IMR-90 (cell line): ENCODE results near the gene BLOC1S6. TPM values are rescaled to one million over a fixed set of nuclear protein-coding genes. Genes with fewer than 3 reads are reported as not detected.

ENCODE experiments used
- ATAC-seq: fragments of 200-7000 bp; cut with Tn5 transposase; 2 replicates; pipeline ENCODE4 v1.9.1; 2020; ENCODE audit warnings: low read depth, mild to moderate bottlenecking, moderate library complexity
- BruUV-seq: library from RNA; stranded (reverse); fragments of 400-500 nt; replicated peaks from 2 replicates; lab custom pipeline; 2021; lab: Mats Ljungman, UMichigan
- CTCF ChIA-PET: fragments of 300-600 bp; formaldehyde crosslinking; extraction: SDS; loops from one replicate; lab custom pipeline; 2021; ENCODE audit warnings: antibody characterized with exemption; lab: Yijun Ruan, JAX
- POLR2A ChIA-PET: fragments of 300-600 bp; sonication (Branson Sonifier 250); formaldehyde crosslinking; loops from one replicate; lab custom pipeline; 2022; ENCODE audit warnings: antibody characterized with exemption; ENCODE audit not compliant: unreplicated experiment; lab: Charles Lee
- DNase-seq: peaks from one replicate; pipeline ENCODE4 v3.0.0; 2013
- H2AFZ ChIP-seq: replicated peaks from 2 replicates; pipeline ENCODE3; 2013; ENCODE audit warnings: low read length, mild to moderate bottlenecking; ENCODE audit not compliant: poor library complexity
- H2AK5ac ChIP-seq: 2 replicates; pipeline ENCODE4 v1.6.1; 2013; ENCODE audit warnings: low read depth, low read length, inconsistent platforms
- H2AK9ac ChIP-seq: replicated peaks from 2 replicates; pipeline ENCODE3; 2013; ENCODE audit warnings: mild to moderate bottlenecking, low read depth, low read length, moderate library complexity; ENCODE audit not compliant: poor library complexity
- H2BK120ac ChIP-seq: 2 replicates; pipeline ENCODE4 v1.6.1; 2013; ENCODE audit warnings: low read depth, low read length, inconsistent platforms
- H2BK15ac ChIP-seq: 3 replicates; pipeline ENCODE4 v1.6.1; 2013; ENCODE audit warnings: low read depth, low read length, inconsistent platforms
- H2BK20ac ChIP-seq: 2 replicates; pipeline ENCODE4 v1.6.1; 2013; ENCODE audit warnings: low read depth, mild to moderate bottlenecking, inconsistent platforms, low read length, moderate library complexity
- H2BK5ac ChIP-seq: 2 replicates; pipeline ENCODE4 v1.6.1; 2013; ENCODE audit warnings: mild to moderate bottlenecking, low read depth, low read length, inconsistent platforms; ENCODE audit not compliant: poor library complexity, severe bottlenecking
- H3K14ac ChIP-seq: replicated peaks from 2 replicates; pipeline ENCODE4 v1.6.1; 2013; ENCODE audit warnings: low read depth, low read length, inconsistent platforms
- H3K18ac ChIP-seq: 2 replicates; pipeline ENCODE4 v1.6.1; 2013; ENCODE audit warnings: low read depth, low read length, control low read depth
- H3K23ac ChIP-seq: 2 replicates; pipeline ENCODE4 v1.6.1; 2013; ENCODE audit warnings: low read depth, low read length, inconsistent platforms
- H3K27ac ChIP-seq: 2 replicates; pipeline ENCODE4 v1.5.1; 2013; ENCODE audit warnings: mild to moderate bottlenecking, control low read depth, low read length; ENCODE audit not compliant: insufficient read depth
- H3K27me3 ChIP-seq: 2 replicates; pipeline ENCODE4 v1.6.1; 2013; ENCODE audit warnings: low read length; ENCODE audit not compliant: control insufficient read depth, insufficient read depth
- H3K36me3 ChIP-seq: 2 replicates; pipeline ENCODE4 v1.6.1; 2013; ENCODE audit warnings: low read length, mixed read lengths; ENCODE audit not compliant: control insufficient read depth, insufficient read depth
- H3K4ac ChIP-seq: 2 replicates; pipeline ENCODE4 v1.6.1; 2013; ENCODE audit warnings: low read depth, low read length, inconsistent platforms
- H3K4me1 ChIP-seq: 2 replicates; pipeline ENCODE4 v1.6.1; 2013; ENCODE audit warnings: low read length, mixed read lengths; ENCODE audit not compliant: control insufficient read depth, insufficient read depth
- H3K4me2 ChIP-seq: 2 replicates; pipeline ENCODE4 v1.6.1; 2013; ENCODE audit warnings: low read depth, mild to moderate bottlenecking, control low read depth, low read length, moderate library complexity
- H3K4me3 ChIP-seq: 2 replicates; pipeline ENCODE4 v1.5.1; 2013; ENCODE audit warnings: low read depth, mild to moderate bottlenecking, control low read depth, low read length, moderate library complexity; ENCODE audit not compliant: insufficient read depth
- H3K56ac ChIP-seq: 2 replicates; pipeline ENCODE4 v1.6.1; 2013; ENCODE audit warnings: low read length, inconsistent platforms; ENCODE audit not compliant: insufficient read depth; ENCODE audit errors: extremely low read depth
- H3K79me1 ChIP-seq, 2 experiments: 2 replicates each; pipeline ENCODE4 v1.6.1; 2013; ENCODE audit warnings: low read length in 2 of 2, inconsistent platforms in 1 of 2, low read depth in 1 of 2
- H3K9ac ChIP-seq: 2 replicates; pipeline ENCODE4 v1.6.1; 2013; ENCODE audit warnings: low read depth, low read length, control low read depth
- H3K9me1 ChIP-seq: 2 replicates; pipeline ENCODE4 v1.6.1; 2013; ENCODE audit warnings: low read length, inconsistent platforms; ENCODE audit not compliant: insufficient read depth
- H3K9me3 ChIP-seq: 2 replicates; pipeline ENCODE4 v1.6.1; 2013; ENCODE audit warnings: low read length; ENCODE audit not compliant: control insufficient read depth, insufficient read depth
- H4K20me1 ChIP-seq: 2 replicates; pipeline ENCODE4 v1.6.1; 2013; ENCODE audit warnings: low read length, inconsistent platforms; ENCODE audit not compliant: insufficient read depth
- H4K5ac ChIP-seq: 2 replicates; pipeline ENCODE4 v1.6.1; 2013; ENCODE audit warnings: mild to moderate bottlenecking, low read depth, low read length, control low read depth
- H4K8ac ChIP-seq, 2 experiments: 2 replicates each; pipeline ENCODE4 v1.6.1; 2013; ENCODE audit warnings: low read depth in 2 of 2, low read length in 2 of 2, control low read depth in 1 of 2, inconsistent platforms in 1 of 2
- H4K91ac ChIP-seq: 2 replicates; pipeline ENCODE4 v1.6.1; 2013; ENCODE audit warnings: low read depth, low read length, inconsistent platforms; ENCODE audit not compliant: insufficient read depth
- CEBPB ChIP-seq: IDR thresholded peaks from 2 replicates; pipeline ENCODE4 v1.6.1; 2012; ENCODE audit warnings: low read depth, low read length, improper control_type of control experiment
- FOS ChIP-seq: fragments of 150-350 bp; IDR thresholded peaks from 2 replicates; pipeline ENCODE4 v1.6.1; 2016; ENCODE audit warnings: low read depth, low read length
- MAZ ChIP-seq: IDR thresholded peaks from 2 replicates; pipeline ENCODE4 v1.6.1; 2012; ENCODE audit warnings: low read depth, mild to moderate bottlenecking, low read length, improper control_type of control experiment, moderate library complexity, borderline replicate concordance
- RCOR1 ChIP-seq: IDR thresholded peaks from 2 replicates; pipeline ENCODE4 v1.6.1; 2012; ENCODE audit warnings: mild to moderate bottlenecking, low read length, improper control_type of control experiment; ENCODE audit not compliant: insufficient replicate concordance
- RFX5 ChIP-seq: IDR thresholded peaks from 2 replicates; pipeline ENCODE4 v1.8.0; 2012; ENCODE audit warnings: low read depth, mild to moderate bottlenecking, low read length, moderate library complexity
- SMC3 ChIP-seq: fragments of 150-350 bp; IDR thresholded peaks from 2 replicates; pipeline ENCODE4 v1.6.1; 2016; ENCODE audit warnings: low read depth, mild to moderate bottlenecking, antibody characterized with exemption, low read length, moderate library complexity
- WGBS, 2 experiments: methylation state at CpG; one replicate each; pipeline versions ENCODE4 v1.1.5 to v1.1.7; 2013; ENCODE audit warnings: missing lambda C conversion rate in 2 of 2; ENCODE audit not compliant: insufficient read length in 1 of 2; ENCODE audit errors: extremely low coverage in 2 of 2; 5-methylcytosine and 5-hydroxymethylcytosine counted together
- dilution Hi-C: fragments of 300-500 bp; cut with HindIII; formaldehyde crosslinking; loops from one replicate; pipeline ENCODE4 v1.14.3; 2018; ENCODE audit warnings: low sequenced_read_pairs; ENCODE audit not compliant: unreplicated experiment
- in situ Hi-C: fragments of 300-500 bp; cut with MboI; formaldehyde crosslinking; loops from 3 replicates; pipeline ENCODE4 v1.14.3; 2019; ENCODE audit warnings: low sequenced_read_pairs, inconsistent platforms, mixed read lengths
- intact Hi-C: fragments of 100-400 bp; cut with micrococcal nuclease; formaldehyde crosslinking; loops from 2 replicates; pipeline ENCODE4 v1.10.0; 2022
- polyA plus RNA-seq, 3 experiments: library from polyadenylated mRNA; depleted of rRNA; stranded (reverse); fragments of >200 nt; gene quantifications; 2 replicates each; pipeline ENCODE4 v1.2.3, GENCODE V29; 2012; ENCODE audit warnings: low replicate concordance in 1 of 3
- total RNA-seq: library from RNA; depleted of rRNA; stranded (reverse); fragments of >200 nt; gene quantifications from 2 replicates; pipeline ENCODE4 v1.2.3, GENCODE V29; 2012
- TF ChIP-seq, protein P1 (sequence below): fragments of 150-350 bp; IDR thresholded peaks from 2 replicates; pipeline ENCODE4 v1.6.1; 2017; ENCODE audit warnings: mild to moderate bottlenecking, antibody characterized with exemption, low read length, low read depth

Gene BLOC1S6
- total and polyA plus RNA-seq, 2 of the 4 experiments (the other 2 are of a cell fraction): 21.7 to 40.9 TPM

DNA sequence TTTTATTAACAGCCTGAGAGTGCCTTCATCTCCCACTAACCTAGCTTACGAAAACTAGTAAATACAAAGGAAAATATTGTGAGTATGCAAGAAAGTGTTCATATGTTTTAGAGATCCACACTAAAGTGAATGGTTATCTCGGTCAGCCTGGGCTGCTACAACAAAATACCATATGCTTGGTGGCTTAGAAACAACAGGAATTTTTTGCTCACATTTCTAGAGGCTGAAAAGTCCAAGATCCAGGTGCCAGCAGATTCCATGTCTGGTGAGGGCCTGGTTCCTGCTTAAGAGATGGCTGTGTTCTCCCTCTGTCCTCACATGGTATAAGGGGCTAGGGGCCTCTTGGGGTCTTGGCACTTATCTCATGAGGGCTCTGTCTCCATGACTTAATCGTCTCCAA lies 44.1 kb upstream of the BLOC1S6 start:
- H3K4me2 ChIP-seq: no peak overlapping the region
- dilution Hi-C loops: no loop called here
- no peak overlapping the region for H2AK5ac ChIP-seq
- H3K27ac ChIP-seq: no peak overlapping the region
- no peak for ATAC-seq
- no peak overlapping the region for H2AFZ ChIP-seq
- H3K4me3 ChIP-seq: no peak overlapping the region
- POLR2A ChIA-PET: no interaction called here
- no peak overlapping the region for H4K5ac ChIP-seq
- H3K4ac ChIP-seq: no peak overlapping the region
- H3K79me1 ChIP-seq: no peaks in the 10 kb centered on the region
- intact Hi-C loops: no loop called here
- no peak overlapping the region for H3K18ac ChIP-seq
- no peaks in the 10 kb centered on the region for H3K9me3 ChIP-seq
- no peak overlapping the region for H2BK20ac ChIP-seq
- no peak overlapping the region for H3K23ac ChIP-seq
- no peaks in the 10 kb centered on the region for H3K4me1 ChIP-seq
- no peaks in the 10 kb centered on the region for H3K36me3 ChIP-seq
- no peaks in the 10 kb centered on the region for H3K9me1 ChIP-seq
- in situ Hi-C loops: no loop called here
- H4K20me1 ChIP-seq: no peaks in the 10 kb centered on the region
- no peak overlapping the region for H4K8ac ChIP-seq
- TF ChIP-seq RFX5 (no peak), CEBPB (no peak), RCOR1 (no peak), FOS (no peak), SMC3 (no peak), MAZ (no peak)
- TF ChIP-seq, protein P1, sequence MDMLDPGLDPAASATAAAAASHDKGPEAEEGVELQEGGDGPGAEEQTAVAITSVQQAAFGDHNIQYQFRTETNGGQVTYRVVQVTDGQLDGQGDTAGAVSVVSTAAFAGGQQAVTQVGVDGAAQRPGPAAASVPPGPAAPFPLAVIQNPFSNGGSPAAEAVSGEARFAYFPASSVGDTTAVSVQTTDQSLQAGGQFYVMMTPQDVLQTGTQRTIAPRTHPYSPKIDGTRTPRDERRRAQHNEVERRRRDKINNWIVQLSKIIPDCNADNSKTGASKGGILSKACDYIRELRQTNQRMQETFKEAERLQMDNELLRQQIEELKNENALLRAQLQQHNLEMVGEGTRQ: no peak
- CTCF ChIA-PET: no interaction called here
- no peak overlapping the region for H3K9ac ChIP-seq
- H3K56ac ChIP-seq: no peak overlapping the region
- H2AK9ac ChIP-seq: no peak overlapping the region
- no TSS peak for BruUV-seq
- H2BK5ac ChIP-seq: no peak overlapping the region
- H2BK15ac ChIP-seq: no peak overlapping the region
- H3K14ac ChIP-seq: no peak overlapping the region
- no peaks in the 10 kb centered on the region for H3K27me3 ChIP-seq
- H4K91ac ChIP-seq: no peak overlapping the region
- WGBS, 2 experiments: no CpG with 5 or more reads among the region's 3 CpGs
- no peak overlapping the region for H2BK120ac ChIP-seq
- DNase-seq: no peak
